HTERT RPE-1 (cell line): Measurements from ENCODE around the gene C11orf91.
"Not testable (repeated sequence)": the region's sequence is repeated elsewhere in the genome, so short reads cannot be mapped to it uniquely, and the experiment has no call there.

Experiments used
- in situ Hi-C: fragments of 300-500 bp; cut with MboI; formaldehyde crosslinking; loops from 4 replicates; pipeline ENCODE4 v1.14.3; 2020; ENCODE audit warnings: low sequenced_read_pairs

The C11orf91 gene

GRCh38 chr11:33698921-33699320 lies 1.7 kb downstream of the C11orf91 start:
- in situ Hi-C loops, result no loop called here

DNA sequence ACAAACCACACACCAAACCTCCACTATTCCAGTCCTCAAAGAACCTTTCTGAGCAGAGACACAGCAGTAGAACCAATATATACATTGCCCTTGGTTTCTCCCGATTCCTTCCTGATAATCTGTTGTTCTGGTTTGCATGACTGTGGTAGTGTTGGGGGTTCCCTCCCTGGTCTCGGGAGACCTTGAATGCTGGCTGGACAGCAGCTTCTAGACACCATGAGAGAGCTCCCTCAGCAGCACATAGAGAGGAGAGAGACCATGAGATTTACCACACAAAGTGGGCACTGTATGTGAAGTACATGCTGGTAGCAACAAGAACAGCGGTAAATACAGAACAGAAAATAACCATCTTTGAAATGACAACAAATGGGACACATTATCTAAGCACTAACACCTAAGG lies 2.6 kb downstream of the C11orf91 start:
- in situ Hi-C loops, result no loop called here

GRCh38 chr11:33696931-33697638 lies 3.5 kb downstream of the C11orf91 start:
- in situ Hi-C loops, result no loop called here

- in situ Hi-C loops, result no loop called here
Measured at GRCh38 chr11:33696411-33696810, 4.2 kb downstream of the C11orf91 start.

GRCh38 chr11:33695051-33695566 lies 5.5 kb downstream of the C11orf91 start:
- in situ Hi-C loops, result no loop called here

GRCh38 chr11:33694346-33695050 lies 6.1 kb downstream of the C11orf91 start:
- in situ Hi-C loops, result no loop called here

- in situ Hi-C loops, result no loop called here
Measured at GRCh38 chr11:33692541-33692940, 8.1 kb downstream of the C11orf91 start.

- in situ Hi-C loops, result no loop called here
Measured at GRCh38 chr11:33692013-33692504, 8.6 kb downstream of the C11orf91 start.

DNA sequence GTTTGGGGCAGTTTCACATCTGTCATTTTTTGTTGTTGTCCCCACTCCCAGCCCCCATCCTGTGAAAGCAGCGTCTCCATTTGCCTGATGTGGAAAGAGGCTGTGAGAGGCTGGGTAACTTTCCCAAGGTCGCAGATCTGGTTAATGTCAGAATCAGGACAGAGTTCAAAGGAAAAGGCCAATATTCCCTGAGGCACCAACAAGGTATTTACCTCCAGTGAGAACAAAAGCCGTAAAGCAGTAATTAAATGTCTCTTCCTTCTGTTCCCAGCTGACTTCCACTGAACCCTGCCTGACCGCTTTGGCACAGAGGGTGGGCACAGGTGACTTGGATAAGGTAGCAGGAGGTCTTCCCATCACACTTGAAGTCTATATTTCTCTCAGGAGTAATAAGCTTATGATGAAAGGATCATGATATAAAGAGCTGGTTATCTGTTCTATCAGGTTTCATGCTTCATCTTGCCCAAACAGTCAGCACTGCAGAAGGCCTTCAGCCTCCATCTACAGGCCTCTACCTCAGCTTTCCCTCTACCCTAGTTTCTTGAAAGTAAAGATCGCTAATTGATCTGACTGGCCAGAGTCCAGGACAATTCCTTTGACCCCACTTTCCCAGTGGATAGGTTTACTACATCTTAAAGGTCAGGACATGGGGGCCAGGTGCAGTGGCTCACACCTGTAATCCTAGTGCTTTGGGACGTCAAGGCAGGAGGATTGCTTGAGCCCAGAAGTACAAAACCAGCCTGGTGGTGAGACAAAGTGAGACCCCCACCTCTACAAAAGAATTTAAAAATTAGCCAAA lies 9.4 kb downstream of the C11orf91 start:
- in situ Hi-C loops, result no loop called here

- in situ Hi-C loops, result no loop called here
Measured at GRCh38 chr11:33690290-33691065, 10.1 kb downstream of the C11orf91 start.

DNA sequence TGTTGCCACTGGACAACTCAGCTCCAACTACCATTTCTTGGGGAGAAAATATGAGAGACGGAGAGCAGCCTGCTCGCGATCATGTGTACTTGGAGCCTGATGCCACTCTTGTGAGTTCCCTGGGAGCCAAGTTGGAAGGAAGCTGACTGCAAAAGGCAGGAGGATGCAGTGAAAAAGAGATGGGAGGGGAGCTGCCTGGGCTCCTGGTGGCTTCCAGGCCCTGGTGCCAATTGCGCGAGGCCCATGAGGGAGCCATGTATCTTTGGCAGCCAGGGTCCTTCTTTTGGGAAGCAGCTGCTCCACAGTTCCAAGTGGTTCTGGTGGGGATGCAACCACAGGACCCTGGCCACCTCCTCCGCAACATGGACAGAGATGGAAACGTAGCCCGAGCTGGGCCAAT lies 11.1 kb downstream of the C11orf91 start:
- in situ Hi-C loops, result no loop called here

GRCh38 chr11:33689085-33689484 lies 11.5 kb downstream of the C11orf91 start:
- in situ Hi-C loops, result no loop called here

GRCh38 chr11:33687733-33688479 lies 12.7 kb downstream of the C11orf91 start:
- in situ Hi-C loops, result no loop called here

DNA sequence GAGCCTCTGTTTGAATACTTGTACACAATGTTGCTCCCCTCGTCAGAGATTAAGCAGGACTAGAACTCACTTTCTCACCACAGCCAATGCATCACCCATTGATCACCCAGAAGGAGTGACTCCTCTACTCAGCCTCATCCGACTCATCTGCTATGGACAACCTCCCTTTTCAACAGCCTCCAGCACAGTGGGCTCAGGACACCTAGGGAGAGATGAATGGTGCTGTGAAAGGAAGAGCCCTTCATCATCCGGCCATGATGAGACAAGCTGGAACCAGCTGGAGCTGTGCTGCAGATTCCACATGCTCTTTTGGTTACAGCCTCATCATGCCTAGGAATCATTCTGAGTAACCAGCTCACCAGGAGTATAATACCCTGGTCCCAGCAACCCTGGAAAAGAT lies 15.5 kb downstream of the C11orf91 start:
- in situ Hi-C loops, result no loop called here

- in situ Hi-C loops, result no loop called here
Measured at GRCh38 chr11:33684003-33684706, 16.5 kb downstream of the C11orf91 start.

DNA sequence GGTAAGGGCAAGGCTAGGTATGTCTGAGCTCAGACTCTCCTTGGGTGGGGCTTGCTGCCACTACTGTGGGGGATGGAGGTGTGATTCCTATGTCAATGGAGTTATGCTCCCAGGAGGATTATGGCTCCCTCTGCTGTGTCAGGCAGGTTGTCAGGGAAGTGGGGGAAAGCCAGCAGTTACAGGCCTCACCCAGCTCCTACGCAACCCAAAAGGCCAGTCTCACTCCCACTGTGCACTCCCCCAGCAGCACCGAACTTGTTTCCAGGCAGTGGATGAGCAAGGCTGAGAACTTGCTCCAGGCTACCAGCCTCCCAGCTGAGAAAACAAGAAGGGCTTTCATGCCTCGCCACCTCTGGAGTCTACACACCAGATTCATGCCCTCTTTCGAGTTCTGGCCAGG lies 18.2 kb downstream of the C11orf91 start:
- in situ Hi-C loops, result no loop called here

DNA sequence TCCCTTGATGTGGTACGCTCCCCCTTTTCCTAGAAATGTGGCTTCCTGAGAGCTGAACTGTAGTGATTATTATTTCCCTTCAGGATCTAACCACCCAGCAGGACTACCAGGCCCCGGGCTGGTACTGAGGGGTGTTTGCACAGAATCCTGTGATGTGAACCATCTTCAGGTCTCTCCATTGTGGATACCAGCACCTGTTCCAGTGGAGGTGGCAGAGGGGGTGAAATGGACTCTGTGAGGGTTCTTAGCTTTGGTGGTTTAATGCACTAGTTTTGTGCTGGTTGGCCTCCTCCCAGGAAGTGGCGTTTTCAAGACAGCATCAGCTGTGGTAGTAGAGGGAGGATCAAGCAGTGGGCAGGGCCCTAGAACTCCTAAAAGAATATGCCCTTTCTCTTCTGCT lies 18.6 kb downstream of the C11orf91 start:
- in situ Hi-C loops, result no loop called here

- in situ Hi-C loops, result not testable (repeated sequence)
Measured at GRCh38 chr11:33678616-33679015, 22.0 kb downstream of the C11orf91 start.
